GM21737 (cell line): ENCODE results near the gene HEATR9.

Experiments used
- ATAC-seq: cut with Tn5 transposase; IDR thresholded peaks from one replicate; pipeline ENCODE4 v1.9.1; 2021; ENCODE audit warnings: mild to moderate bottlenecking, moderate library complexity; ENCODE audit not compliant: unreplicated experiment

Gene HEATR9

DNA sequence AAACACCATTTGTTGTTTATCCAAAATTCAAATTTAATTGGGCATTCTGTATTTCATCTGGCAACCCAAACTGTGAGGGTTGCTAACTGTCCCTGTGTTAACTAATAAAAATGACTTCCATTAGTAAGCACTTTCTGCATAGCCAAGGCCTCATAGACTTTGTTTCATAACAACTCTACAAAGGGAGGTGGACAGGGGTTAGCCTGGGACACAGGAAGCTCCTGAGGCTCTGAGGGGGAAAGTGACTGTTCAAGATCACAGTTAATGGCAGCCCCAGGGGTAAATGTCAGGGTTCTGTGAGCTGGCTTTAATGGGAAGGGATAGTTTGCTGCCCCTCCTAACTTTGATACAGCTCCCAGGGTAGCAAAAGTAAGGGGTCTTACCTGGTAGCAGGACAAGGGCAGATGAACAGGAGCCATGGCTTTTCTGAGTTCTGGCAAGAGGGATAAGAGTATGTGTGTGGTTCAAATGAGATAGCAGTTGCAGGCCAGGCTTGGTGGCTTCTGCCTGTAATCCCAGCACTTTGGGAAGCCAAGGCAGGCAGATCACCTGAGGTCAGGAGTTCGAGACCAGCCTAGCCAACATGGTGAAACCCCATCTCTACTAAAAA lies 2.2 kb downstream of the HEATR9 start:
- ATAC-seq: no peak

DNA sequence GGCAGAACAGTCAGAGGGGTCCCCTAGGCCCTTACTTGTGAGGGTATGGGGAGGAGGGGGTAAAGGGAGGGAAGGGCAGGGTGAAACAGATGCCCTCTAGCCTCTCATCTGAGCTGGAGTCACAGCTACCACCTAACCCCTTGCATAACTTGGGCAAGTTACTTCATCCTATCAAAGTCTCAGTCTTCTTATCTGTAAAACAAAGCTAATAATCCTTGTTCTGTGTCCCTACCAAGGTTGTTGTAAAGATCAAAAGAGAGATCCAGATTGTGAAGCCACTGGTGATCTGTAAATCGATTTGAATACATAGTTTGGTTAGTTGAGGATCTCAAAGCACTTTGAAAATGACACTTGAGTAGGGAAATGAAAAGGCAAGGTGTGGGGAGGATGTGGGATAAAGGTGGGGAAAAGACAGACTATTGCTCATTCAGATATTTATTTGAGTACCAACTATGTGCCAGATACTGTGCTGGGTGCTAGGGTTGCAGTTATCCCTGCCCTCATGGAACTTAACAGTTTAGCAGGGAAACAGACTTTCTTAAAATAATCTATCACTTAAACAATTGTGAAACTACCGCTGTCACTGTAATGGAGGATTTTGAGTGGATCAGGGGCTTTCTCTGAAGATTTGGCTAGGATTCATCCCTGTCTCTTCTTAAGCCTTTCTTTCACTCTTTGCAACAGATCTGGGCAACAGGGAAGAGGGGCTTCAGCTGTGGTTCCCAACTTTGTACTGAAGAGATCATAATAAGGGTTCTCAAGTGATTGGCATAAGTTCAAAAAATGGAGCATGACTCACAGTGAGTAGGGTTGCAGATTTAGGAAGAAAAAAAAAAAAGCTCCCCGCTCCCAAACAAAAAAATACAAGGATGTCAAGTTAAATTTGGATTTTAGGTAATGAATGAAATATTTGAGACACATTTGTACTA lies 3.0 kb downstream of the HEATR9 start:
- no peak for ATAC-seq

GRCh38 chr17:35864853-35865252 lies 3.8 kb downstream of the HEATR9 start:
- ATAC-seq: no peak

GRCh38 chr17:35856603-35857002 lies 12.1 kb downstream of the HEATR9 start:
- no peak for ATAC-seq

- no peak for ATAC-seq
Observed at GRCh38 chr17:35855965-35856364, 12.7 kb downstream of the HEATR9 start.

- no peak for ATAC-seq
Observed at GRCh38 chr17:35849469-35850348, 19.0 kb downstream of the HEATR9 start.

GRCh38 chr17:35847633-35848373 lies 20.9 kb downstream of the HEATR9 start:
- no peak for ATAC-seq

GRCh38 chr17:35847006-35847405 lies 21.7 kb downstream of the HEATR9 start:
- ATAC-seq: no peak

DNA sequence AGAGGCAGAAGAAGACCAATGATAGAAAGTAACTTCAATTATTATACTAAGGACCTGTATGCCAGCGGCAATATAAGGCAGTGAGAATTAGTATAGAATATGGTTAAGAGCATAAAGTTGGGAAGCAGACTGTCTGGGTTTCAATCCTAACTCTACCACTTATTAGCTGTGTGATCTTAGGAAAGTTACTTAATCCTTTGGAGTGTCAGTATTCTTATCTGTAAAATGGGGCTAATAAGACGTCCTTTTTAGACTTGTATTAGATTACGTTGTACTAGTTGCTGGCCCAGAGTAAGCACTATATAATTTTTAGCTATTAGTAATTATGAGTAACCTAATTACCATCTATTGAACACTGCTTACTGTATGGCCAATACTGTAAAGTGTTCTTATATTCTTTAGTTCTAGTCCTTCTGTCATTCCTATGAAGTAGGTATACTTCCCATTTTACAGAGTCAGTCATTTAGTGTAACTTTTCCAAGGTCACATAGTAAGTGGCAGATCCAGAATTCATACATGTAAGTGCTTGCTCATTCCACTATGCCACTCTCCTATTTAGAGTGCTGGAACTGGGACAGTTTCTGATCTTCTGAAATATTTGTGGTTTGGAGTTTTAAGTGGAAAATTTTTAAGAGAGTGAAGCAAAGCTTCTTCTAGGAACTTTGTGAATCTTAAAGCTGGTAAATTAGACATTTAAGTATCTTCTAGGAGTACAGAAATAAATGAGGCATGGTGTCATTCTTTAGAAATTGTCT lies 22.5 kb downstream of the HEATR9 start:
- ATAC-seq: no peak

GRCh38 chr17:35844547-35844946 lies 24.1 kb downstream of the HEATR9 start:
- no peak for ATAC-seq

- no peak for ATAC-seq
Observed at GRCh38 chr17:35843698-35844097, 25.0 kb downstream of the HEATR9 start.

- ATAC-seq: no peak
Observed at GRCh38 chr17:35842239-35842638, 26.5 kb downstream of the HEATR9 start.

DNA sequence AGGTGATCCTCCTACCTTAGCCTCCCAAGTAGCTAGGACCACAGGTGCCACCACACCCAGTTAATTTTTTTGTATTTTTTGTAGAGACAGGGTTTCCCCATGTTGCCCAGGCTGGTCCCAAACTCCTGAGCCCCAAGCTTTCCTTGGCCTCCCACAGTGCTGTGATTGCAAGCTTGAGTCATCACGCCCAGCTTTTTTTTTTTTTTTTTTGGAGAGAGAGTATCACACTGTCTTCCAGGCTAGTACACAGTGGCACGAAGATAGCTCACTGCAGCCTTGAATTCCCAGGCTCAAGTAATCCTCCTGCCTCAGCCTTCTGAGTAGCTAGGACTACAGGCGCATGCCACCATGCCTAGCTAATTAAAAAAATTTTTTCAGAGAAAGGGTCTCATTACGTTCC lies 27.2 kb downstream of the HEATR9 start:
- no peak for ATAC-seq

DNA sequence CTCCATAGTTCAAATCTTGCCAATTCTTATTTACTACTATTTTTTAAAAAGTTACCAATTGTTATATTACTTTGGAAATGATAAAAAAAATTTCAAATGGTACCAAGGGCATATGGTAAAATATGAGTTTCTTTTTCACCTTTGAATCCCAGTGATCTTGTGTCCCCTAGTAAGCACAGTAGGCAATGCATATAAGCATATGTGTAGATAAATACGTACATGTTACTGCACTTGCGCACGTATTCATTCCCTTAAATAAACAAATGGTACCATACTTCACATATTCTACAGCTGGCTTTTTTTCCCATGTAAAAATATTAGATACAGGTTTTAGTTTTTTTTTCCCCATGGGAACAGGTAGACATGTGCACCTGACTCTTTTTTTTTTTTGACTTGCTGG lies 27.6 kb downstream of the HEATR9 start:
- ATAC-seq: no peak

DNA sequence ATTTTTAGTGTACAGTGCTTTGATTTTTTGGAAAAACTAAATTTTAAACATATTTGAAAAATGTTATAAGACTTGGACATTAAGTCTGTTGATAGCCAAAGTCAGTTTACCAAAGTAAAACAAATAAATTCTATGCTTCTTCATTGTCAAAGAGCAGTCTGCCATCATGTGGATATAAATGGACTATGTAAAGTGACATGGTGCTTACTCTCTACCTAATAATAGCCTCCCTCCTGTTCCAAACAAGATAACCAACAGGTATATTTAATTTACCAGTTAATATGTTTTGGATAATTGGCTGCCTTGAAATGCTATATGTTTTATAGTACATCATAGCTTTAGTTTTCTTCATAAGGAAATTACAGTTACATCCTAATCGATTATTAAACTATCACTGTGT lies 43.5 kb downstream of the HEATR9 start:
- ATAC-seq: no peak

DNA sequence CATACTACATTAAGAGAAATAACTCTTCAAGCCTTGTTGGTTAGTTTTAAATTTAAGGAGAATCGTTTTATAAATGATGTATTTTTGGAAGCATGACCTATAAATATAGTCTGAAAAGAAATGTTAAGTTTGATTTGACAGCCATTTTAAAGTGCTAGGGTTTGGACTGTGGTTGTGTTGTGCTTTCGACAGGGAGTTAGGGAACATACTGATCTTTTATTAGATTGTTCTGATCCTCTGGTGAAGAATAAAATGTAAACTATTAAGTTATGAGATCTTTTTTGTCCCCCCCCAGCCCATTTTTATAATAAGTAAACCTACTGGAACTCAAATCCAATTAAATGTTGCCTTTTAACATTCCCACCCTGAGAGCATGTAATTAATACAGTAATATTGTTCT lies 47.4 kb downstream of the HEATR9 start:
- no peak for ATAC-seq

DNA sequence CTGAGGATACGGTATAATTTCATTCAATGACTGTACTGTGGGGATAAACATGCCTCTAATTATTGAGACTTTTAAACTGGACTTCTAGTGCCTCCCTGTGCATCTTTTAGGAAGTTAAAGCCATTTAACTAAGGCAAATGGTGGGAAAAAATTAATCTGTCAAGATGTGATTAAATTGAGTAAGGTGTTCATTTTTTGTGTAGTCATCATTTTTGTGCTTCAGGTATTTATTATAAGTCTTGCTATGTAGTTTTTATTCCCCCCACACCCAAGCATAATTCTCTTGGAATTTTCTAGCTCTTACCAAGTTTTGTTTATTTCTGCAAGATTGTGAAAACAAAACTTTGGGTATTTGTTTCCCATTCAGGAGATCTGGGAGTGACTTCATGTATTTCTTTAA lies 49.2 kb downstream of the HEATR9 start:
- ATAC-seq: no peak

- ATAC-seq: no peak
Observed at GRCh38 chr17:35817196-35817595, 51.5 kb downstream of the HEATR9 start.

DNA sequence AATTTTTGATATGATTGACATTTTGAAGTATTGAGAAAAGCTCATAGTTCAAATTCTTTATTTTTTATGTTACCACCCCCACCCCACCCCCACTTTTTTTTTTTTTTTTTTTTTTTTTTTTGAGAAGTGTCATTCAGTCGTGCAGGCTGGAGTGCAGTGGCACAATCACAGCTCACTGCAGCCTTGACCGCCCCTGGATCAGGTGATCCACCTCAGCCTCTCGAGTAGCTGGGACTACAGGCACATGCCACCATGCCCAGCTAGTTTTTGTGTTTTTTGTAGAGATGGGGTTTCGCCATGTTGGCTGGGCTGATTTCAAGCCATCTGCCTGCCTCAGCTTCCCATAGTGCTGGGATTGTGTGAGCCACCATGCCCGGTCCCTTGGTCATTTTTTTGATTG lies 52.0 kb downstream of the HEATR9 start:
- no peak for ATAC-seq

DNA sequence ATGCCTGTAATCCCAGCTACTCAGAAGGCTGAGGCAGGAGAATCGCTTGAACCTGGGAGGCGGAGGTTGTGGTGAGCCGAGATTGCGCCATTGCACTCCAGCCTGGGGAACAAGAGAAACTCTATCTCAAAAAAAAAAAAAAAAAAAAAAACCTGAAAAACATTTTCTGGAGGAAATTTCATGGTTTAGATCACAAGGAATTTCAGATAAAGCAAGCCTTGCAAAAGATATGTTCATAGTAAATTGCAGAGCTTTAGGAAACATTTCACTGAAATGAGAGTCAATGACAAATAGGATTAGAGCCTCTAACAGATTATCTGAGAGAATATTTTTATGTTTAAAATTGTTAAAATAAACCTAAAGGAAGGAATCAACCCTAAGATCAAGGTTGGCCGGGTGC lies 56.2 kb downstream of the HEATR9 start:
- no peak for ATAC-seq
